A549 (cell line): Measurements from ENCODE around the gene HPD. TPM values are rescaled to one million over a fixed set of nuclear protein-coding genes. Genes with fewer than 3 reads are reported as not detected.

ENCODE experiments used
- ATAC-seq, 2 experiments: fragments of 200-7000 bp in 1 of 2; fragments of >200 bp in 1 of 2; cut with Nextera tagmentation in 1 of 2; cut with Tn5 transposase in 1 of 2; 3 replicates each; pipeline versions ENCODE4 v1.8.0 to v1.9.1; 2018 to 2020; ENCODE audit warnings: mild to moderate bottlenecking in 1 of 2, moderate library complexity in 1 of 2
- CTCF ChIA-PET: fragments of 300-600 bp; sonication (Branson Sonifier 250); formaldehyde crosslinking; extraction: SDS; loops from one replicate; lab custom pipeline; 2021; ENCODE audit warnings: antibody characterized with exemption, inconsistent platforms; lab: Yijun Ruan, JAX
- POLR2A ChIA-PET: fragments of 350-600 bp; formaldehyde crosslinking; extraction: SDS; loops from one replicate; lab custom pipeline; 2021; ENCODE audit warnings: antibody characterized with exemption, inconsistent platforms; lab: Yijun Ruan, JAX
- DNase-seq, 2 experiments: peaks; one replicate each; pipeline versions ENCODE4 v3.0.0 to v3.0.0-alpha.2; 2011 to 2016; ENCODE audit warnings: low read depth in 1 of 2, low spot score in 1 of 2
- FAIRE-seq: peaks from 2 replicates; lab custom pipeline; 2011; peaks lifted over from hg19 to GRCh38; lab: Jason Lieb, UNC
- H3K27ac ChIP-seq, 2 experiments: fragments of >200 bp; sonication (Bioruptor Twin); formaldehyde crosslinking; 3 replicates each; pipeline ENCODE4 v1.5.1; 2016 to 2017
- H3K4me1 ChIP-seq: fragments of >200 bp; sonication (Bioruptor Twin); formaldehyde crosslinking; 3 replicates; pipeline ENCODE4 v1.6.1; 2016
- H3K4me2 ChIP-seq: fragments of >200 bp; sonication (Bioruptor Twin); formaldehyde crosslinking; 3 replicates; pipeline ENCODE4 v1.6.1; 2016
- H3K4me3 ChIP-seq: fragments of >200 bp; sonication (Bioruptor Twin); formaldehyde crosslinking; 3 replicates; pipeline ENCODE4 v1.5.1; 2016
- H3K9me3 ChIP-seq: fragments of >200 bp; sonication (Bioruptor Twin); formaldehyde crosslinking; 3 replicates; pipeline ENCODE4 v1.6.1; 2016
- CBX2 ChIP-seq: fragments of 200-600 bp; sonication (generic); IDR thresholded peaks from 2 replicates; pipeline ENCODE4 v1.6.1; 2016; ENCODE audit warnings: low read depth, mild to moderate bottlenecking, borderline replicate concordance
- CBX8 ChIP-seq: fragments of 200-600 bp; sonication (generic); IDR thresholded peaks from 2 replicates; pipeline ENCODE4 v1.6.1; 2016
- CEBPB ChIP-seq, 2 experiments: fragments of >200 bp in 1 of 2; sonication (Bioruptor Twin) in 1 of 2; formaldehyde crosslinking in 1 of 2; IDR thresholded peaks; 2 replicates each; pipeline ENCODE4 v1.6.1; 2012 to 2016
- CHD4 ChIP-seq: fragments of 200-600 bp; sonication (generic); IDR thresholded peaks from 2 replicates; pipeline ENCODE4 v1.6.1; 2016; ENCODE audit warnings: antibody characterized with exemption, mild to moderate bottlenecking, borderline replicate concordance
- E2F6 ChIP-seq: IDR thresholded peaks from 2 replicates; pipeline ENCODE4 v1.6.1; 2012; ENCODE audit warnings: low read depth, borderline replicate concordance
- EP300 ChIP-seq, 2 experiments: fragments of >200 bp; sonication (Bioruptor Twin); formaldehyde crosslinking; IDR thresholded peaks; 2 replicates in 1 of 2; 3 replicates in 1 of 2; pipeline ENCODE4 v1.6.1; 2016 to 2017
- FOSB ChIP-seq: fragments of 250-450 bp; sonication (Bioruptor Pico); IDR thresholded peaks from 2 replicates; pipeline ENCODE4 v1.5.0; 2020; ENCODE audit warnings: mild to moderate bottlenecking, moderate library complexity
- FOXS1 ChIP-seq: fragments of 250-450 bp; sonication (Bioruptor Pico); IDR thresholded peaks from 2 replicates; pipeline ENCODE4 v1.5.0; 2020; ENCODE audit warnings: mild to moderate bottlenecking, moderate library complexity
- HDAC2 ChIP-seq: fragments of 200-600 bp; sonication (generic); IDR thresholded peaks from 2 replicates; pipeline ENCODE4 v1.6.1; 2016
- HEYL ChIP-seq: fragments of 250-450 bp; sonication (Bioruptor Pico); IDR thresholded peaks from 2 replicates; pipeline ENCODE4 v1.8.0; 2021; ENCODE audit warnings: mild to moderate bottlenecking, moderate library complexity
- HMGXB4 ChIP-seq: fragments of 250-450 bp; sonication (Bioruptor Pico); IDR thresholded peaks from 2 replicates; pipeline ENCODE4 v1.5.0; 2021; ENCODE audit warnings: mild to moderate bottlenecking, moderate library complexity, borderline replicate concordance
- HOXA7 ChIP-seq: fragments of 250-450 bp; sonication (Bioruptor Pico); IDR thresholded peaks from 2 replicates; pipeline ENCODE4 v1.5.0; 2020; ENCODE audit warnings: mild to moderate bottlenecking, moderate library complexity
- HOXB5 ChIP-seq: fragments of 250-450 bp; sonication (Bioruptor Pico); IDR thresholded peaks from 2 replicates; pipeline ENCODE4 v1.5.0; 2020; ENCODE audit warnings: mild to moderate bottlenecking, moderate library complexity
- JUNB ChIP-seq: fragments of >200 bp; sonication (Bioruptor Twin); formaldehyde crosslinking; IDR thresholded peaks from 2 replicates; pipeline ENCODE4 v1.6.1; 2016
- KDM5A ChIP-seq: fragments of 200-600 bp; sonication (generic); IDR thresholded peaks from 2 replicates; pipeline ENCODE4 v1.6.1; 2016; ENCODE audit warnings: antibody characterized with exemption, mild to moderate bottlenecking
- MYC ChIP-seq: IDR thresholded peaks from 2 replicates; pipeline ENCODE4 v1.6.1; 2012; ENCODE audit warnings: mild to moderate bottlenecking, inconsistent platforms, low read length, improper control_type of control experiment, borderline replicate concordance
- NPAS2 ChIP-seq: fragments of 250-450 bp; sonication (Bioruptor Pico); IDR thresholded peaks from 2 replicates; pipeline ENCODE4 v1.8.0; 2022; ENCODE audit warnings: mild to moderate bottlenecking, moderate library complexity, borderline replicate concordance
- PHF8 ChIP-seq: fragments of 200-600 bp; sonication (generic); IDR thresholded peaks from 2 replicates; pipeline ENCODE4 v1.6.1; 2016; ENCODE audit warnings: low read depth, mild to moderate bottlenecking, antibody characterized with exemption, moderate library complexity, borderline replicate concordance
- POLR2A ChIP-seq: IDR thresholded peaks from 2 replicates; pipeline ENCODE4 v1.6.1; 2012; ENCODE audit warnings: mild to moderate bottlenecking, low read length
- RCOR1 ChIP-seq: fragments of 150-350 bp; IDR thresholded peaks from 2 replicates; pipeline ENCODE4 v1.6.1; 2014; ENCODE audit warnings: antibody characterized with exemption, low read length, low read depth
- RNF2 ChIP-seq: fragments of 200-600 bp; sonication (generic); IDR thresholded peaks from 2 replicates; pipeline ENCODE4 v1.6.1; 2016; ENCODE audit warnings: low read depth, mild to moderate bottlenecking, antibody characterized with exemption, moderate library complexity, borderline replicate concordance
- SMC3 ChIP-seq: fragments of >200 bp; sonication (Bioruptor Twin); formaldehyde crosslinking; IDR thresholded peaks from 3 replicates; pipeline ENCODE4 v1.6.1; 2018; ENCODE audit warnings: inconsistent platforms
- TP53 ChIP-seq: fragments of 250-450 bp; sonication (Bioruptor Pico); IDR thresholded peaks from 2 replicates; pipeline ENCODE4 v1.5.0; 2021; ENCODE audit warnings: mild to moderate bottlenecking, moderate library complexity
- ZC3H11A ChIP-seq: fragments of 450-650 bp; IDR thresholded peaks from 2 replicates; pipeline ENCODE4 v1.6.1; 2014; ENCODE audit warnings: antibody characterized with exemption, mild to moderate bottlenecking
- ZNF302 ChIP-seq: fragments of 250-450 bp; sonication (Bioruptor Pico); IDR thresholded peaks from 2 replicates; pipeline ENCODE4 v1.9.0; 2021; ENCODE audit warnings: inconsistent platforms, mild to moderate bottlenecking, moderate library complexity
- WGBS: methylation state at CpG from one replicate; pipeline ENCODE4 v1.1.6; 2017; ENCODE audit errors: missing lambda C conversion rate; 5-methylcytosine and 5-hydroxymethylcytosine counted together
- polyA plus RNA-seq, 4 experiments: library from polyadenylated mRNA; depleted of rRNA in 3 of 4; stranded (reverse); fragments of >200 nt; fragmentation: RNase III in 1 of 4; extraction: RNeasy Plus Mini Kit Qiagen cat#74134 plus additional on column Dnase treatment in 1 of 4; gene quantifications; 2 replicates in 3 of 4; 3 replicates in 1 of 4; pipeline ENCODE4 v1.2.3, GENCODE V29; 2011 to 2017
- TF ChIP-seq, protein P1 (sequence below): fragments of 200-600 bp; sonication (generic); IDR thresholded peaks from 2 replicates; pipeline ENCODE4 v1.6.1; 2016; ENCODE audit warnings: antibody characterized with exemption, mild to moderate bottlenecking, moderate library complexity

Gene HPD
- polyA plus RNA-seq, 2 of the 4 experiments (the other 2 are of a cell fraction), result 1.7 to 1.8 TPM

- no peak for FAIRE-seq
- no peak overlapping the region for H3K4me3 ChIP-seq
- ATAC-seq, result no peak
- DNase-seq, result no peak
- CTCF ChIA-PET, result interaction anchor here (1.2 to 72.2 kb wide), 2 partner anchors 18 to 34 kb away, joined by 4 to 2657 read pairs; partner anchors contain the start of genes RHOF and SETD1B
- TF ChIP-seq CEBPB (IDR thresholded peaks at IDR 0.05), result no peak
- TF ChIP-seq MYC, result no peak
- no peak for TF ChIP-seq HEYL (CRISPR knock-in tag)
- no peak for TF ChIP-seq CHD4
- TF ChIP-seq RNF2, result no peak
- no peak for TF ChIP-seq E2F6
- TF ChIP-seq HMGXB4, result no peak
- no peak overlapping the region for H3K27ac ChIP-seq
- POLR2A ChIA-PET, result no interaction called here
- no peaks in the 10 kb centered on the region for H3K9me3 ChIP-seq
- H3K4me2 ChIP-seq, result no peak overlapping the region
- WGBS, result 90% methylated on average over 7 of the region's 7 CpGs
- no peaks in the 10 kb centered on the region for H3K4me1 ChIP-seq
Measured at GRCh38 chr12:121820056-121820455, 38.6 kb downstream of the HPD start.

DNA sequence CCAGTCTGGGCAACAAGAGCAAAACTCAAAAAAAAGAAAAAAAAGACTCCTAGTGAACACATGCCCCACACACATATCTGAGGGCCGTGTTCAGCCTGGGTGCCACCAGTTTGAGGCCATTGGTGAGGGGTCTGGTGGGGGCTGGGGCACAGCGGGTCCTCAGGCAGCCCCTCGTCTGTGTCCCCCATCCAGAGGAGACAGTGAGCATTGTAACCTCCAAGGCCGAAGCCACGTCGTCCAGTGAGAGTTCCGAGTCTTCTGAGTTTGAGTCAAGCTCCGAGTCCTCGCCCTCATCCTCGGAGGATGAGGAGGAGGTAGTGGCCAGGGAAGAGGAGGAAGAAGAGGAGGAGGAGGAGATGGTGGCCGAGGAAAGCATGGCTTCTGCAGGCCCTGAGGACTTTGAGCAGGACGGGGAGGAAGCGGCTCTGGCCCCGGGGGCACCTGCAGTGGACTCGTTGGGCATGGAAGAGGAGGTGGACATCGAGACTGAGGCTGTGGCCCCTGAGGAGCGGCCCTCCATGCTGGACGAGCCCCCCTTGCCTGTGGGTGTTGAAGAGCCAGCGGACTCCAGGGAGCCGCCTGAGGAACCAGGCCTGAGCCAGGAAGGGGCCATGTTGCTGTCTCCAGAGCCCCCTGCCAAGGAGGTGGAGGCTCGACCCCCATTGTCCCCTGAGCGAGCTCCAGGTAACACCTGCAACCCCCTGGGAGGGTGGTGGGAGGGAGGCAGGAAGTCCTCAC is 39.3 kb downstream of the HPD start:
- Histone ChIP-seq H3K27ac (no peak overlapping the region), H3K4me3 (no peak overlapping the region), H3K4me1 (no peaks in the 10 kb centered on the region), H3K4me2 (no peak overlapping the region), H3K9me3 (no peaks in the 10 kb centered on the region)
- ChIA-PET CTCF (interaction anchor here (72.2 kb wide), 1 partner anchor 34 kb away, joined by 2657 read pairs; the partner anchor contains the start of genes RHOF and SETD1B), POLR2A (no interaction called here)
- 94% methylated on average over 21 of the region's 22 CpGs for WGBS
- no peak for DNase-seq
- no peak for ATAC-seq
- no peak for FAIRE-seq
- TF ChIP-seq FOSB (CRISPR knock-in tag) (no peak), POLR2A (no peak), RCOR1 (no peak), FOXS1 (no peak), EP300 (IDR thresholded peaks at IDR 0.05) (no peak), TP53 (CRISPR knock-in tag) (no peak), HOXA7 (CRISPR knock-in tag) (no peak), NPAS2 (no peak), CBX2 (no peak), HOXB5 (CRISPR knock-in tag) (no peak), ZC3H11A (no peak), HDAC2 (no peak)

- CTCF ChIA-PET, result interaction anchor here (72.2 kb wide), 1 partner anchor 32 kb away, joined by 2657 read pairs; the partner anchor contains the start of genes RHOF and SETD1B
- POLR2A ChIA-PET, result no interaction called here
- Histone ChIP-seq H3K27ac (no peak overlapping the region), H3K9me3 (no peaks in the 10 kb centered on the region), H3K4me3 (no peak overlapping the region), H3K4me2 (no peak overlapping the region), H3K4me1 (peaks cover 13% of the 10 kb centered on the region)
- 96% methylated on average over 18 of the region's 18 CpGs for WGBS
- TF ChIP-seq RNF2, result no peak
- TF ChIP-seq ZNF302 (CRISPR knock-in tag), result no peak
- TF ChIP-seq JUNB, result no peak
- no peak for TF ChIP-seq KDM5A
- TF ChIP-seq CBX8, result no peak
- TF ChIP-seq E2F6, result no peak
- no peak for TF ChIP-seq MYC
- no peak for TF ChIP-seq SMC3
- TF ChIP-seq PHF8, result no peak
- TF ChIP-seq, protein P1, sequence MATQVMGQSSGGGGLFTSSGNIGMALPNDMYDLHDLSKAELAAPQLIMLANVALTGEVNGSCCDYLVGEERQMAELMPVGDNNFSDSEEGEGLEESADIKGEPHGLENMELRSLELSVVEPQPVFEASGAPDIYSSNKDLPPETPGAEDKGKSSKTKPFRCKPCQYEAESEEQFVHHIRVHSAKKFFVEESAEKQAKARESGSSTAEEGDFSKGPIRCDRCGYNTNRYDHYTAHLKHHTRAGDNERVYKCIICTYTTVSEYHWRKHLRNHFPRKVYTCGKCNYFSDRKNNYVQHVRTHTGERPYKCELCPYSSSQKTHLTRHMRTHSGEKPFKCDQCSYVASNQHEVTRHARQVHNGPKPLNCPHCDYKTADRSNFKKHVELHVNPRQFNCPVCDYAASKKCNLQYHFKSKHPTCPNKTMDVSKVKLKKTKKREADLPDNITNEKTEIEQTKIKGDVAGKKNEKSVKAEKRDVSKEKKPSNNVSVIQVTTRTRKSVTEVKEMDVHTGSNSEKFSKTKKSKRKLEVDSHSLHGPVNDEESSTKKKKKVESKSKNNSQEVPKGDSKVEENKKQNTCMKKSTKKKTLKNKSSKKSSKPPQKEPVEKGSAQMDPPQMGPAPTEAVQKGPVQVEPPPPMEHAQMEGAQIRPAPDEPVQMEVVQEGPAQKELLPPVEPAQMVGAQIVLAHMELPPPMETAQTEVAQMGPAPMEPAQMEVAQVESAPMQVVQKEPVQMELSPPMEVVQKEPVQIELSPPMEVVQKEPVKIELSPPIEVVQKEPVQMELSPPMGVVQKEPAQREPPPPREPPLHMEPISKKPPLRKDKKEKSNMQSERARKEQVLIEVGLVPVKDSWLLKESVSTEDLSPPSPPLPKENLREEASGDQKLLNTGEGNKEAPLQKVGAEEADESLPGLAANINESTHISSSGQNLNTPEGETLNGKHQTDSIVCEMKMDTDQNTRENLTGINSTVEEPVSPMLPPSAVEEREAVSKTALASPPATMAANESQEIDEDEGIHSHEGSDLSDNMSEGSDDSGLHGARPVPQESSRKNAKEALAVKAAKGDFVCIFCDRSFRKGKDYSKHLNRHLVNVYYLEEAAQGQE, result no peak
- no peak for ATAC-seq
- FAIRE-seq, result no peak
- DNase-seq, result no peak
Measured at GRCh38 chr12:121817648-121818043, 41.0 kb downstream of the HPD start.
